H1 (cell line): ENCODE measurements around the gene SORBS1. TPM values are rescaled to one million over a fixed set of nuclear protein-coding genes. Genes with fewer than 3 reads are reported as not detected.

Source experiments
- BRCA1 ChIP-seq: IDR thresholded peaks from 2 replicates; pipeline ENCODE4 v1.6.1; 2012; ENCODE audit warnings: low read depth, low read length, improper control_type of control experiment
- CHD7 ChIP-seq: fragments of 300-600 bp; sonication (generic); IDR thresholded peaks from 2 replicates; pipeline ENCODE4 v1.7.1; 2012; ENCODE audit warnings: low read length, moderate library complexity, mild to moderate bottlenecking, inconsistent platforms; ENCODE audit not compliant: insufficient replicate concordance
- CREB1 ChIP-seq: IDR thresholded peaks from 2 replicates; pipeline ENCODE4 v1.6.1; 2012; ENCODE audit warnings: inconsistent platforms
- CTBP2 ChIP-seq: IDR thresholded peaks from 2 replicates; pipeline ENCODE4 v1.7.0; 2011; ENCODE audit warnings: borderline replicate concordance, mild to moderate bottlenecking, moderate library complexity, mixed read lengths, low read length; ENCODE audit not compliant: insufficient read depth, insufficient read length
- GTF2F1 ChIP-seq: IDR thresholded peaks from 2 replicates; pipeline ENCODE4 v1.6.1; 2012; ENCODE audit warnings: low read depth, low read length, improper control_type of control experiment, borderline replicate concordance
- MAFK ChIP-seq: IDR thresholded peaks from 2 replicates; pipeline ENCODE4 v1.6.1; 2012; ENCODE audit warnings: low read depth, mild to moderate bottlenecking, improper control_type of control experiment, low read length
- RBBP5 ChIP-seq: IDR thresholded peaks from 2 replicates; pipeline ENCODE4 v1.7.1; 2012; ENCODE audit warnings: low read depth, mild to moderate bottlenecking, inconsistent platforms, low read length, moderate library complexity, borderline replicate concordance
- RNF2 ChIP-seq: fragments of 200-900, 300-1000 bp; sonication (generic); IDR thresholded peaks from 2 replicates; pipeline ENCODE4 v1.7.1; 2016; ENCODE audit warnings: borderline replicate concordance, low read depth, mild to moderate bottlenecking, antibody characterized with exemption, low read length; ENCODE audit not compliant: poor library complexity, severe bottlenecking; ENCODE audit errors: missing control alignments
- SP1 ChIP-seq: IDR thresholded peaks from 2 replicates; pipeline ENCODE4 v1.6.1; 2011; ENCODE audit warnings: low read depth, low read length
- TEAD4 ChIP-seq: IDR thresholded peaks from 2 replicates; pipeline ENCODE4 v1.6.1; 2012; ENCODE audit warnings: low read depth, low read length, inconsistent platforms, mixed read lengths
- polyA plus RNA-seq, 7 experiments: library from polyadenylated mRNA; depleted of rRNA in 3 of 7; stranded (reverse) in 5 of 7; unstranded in 2 of 7; fragments of >200 nt in 5 of 7; fragments of 200-250 nt in 2 of 7; gene quantifications; 1 replicate in 5 of 7; 2 replicates in 1 of 7; 4 replicates in 1 of 7; pipeline versions ENCODE4 v1.2.1 to v1.2.3, GENCODE V29; 2011 to 2013; ENCODE audit warnings: missing spikeins in 2 of 7, mixed read lengths in 2 of 7
- total RNA-seq: library from RNA; stranded (reverse); fragmentation: NEBNext Ultra II Directional; extraction: Animal tissue kit (Norgen Biotek cat#: 25700); gene quantifications from 2 replicates; pipeline ENCODE4 v1.2.1, GENCODE V29; 2021

SORBS1 gene
- total and polyA plus RNA-seq, 2 of the 8 experiments (the other 6 are each of a cell fraction or from before 2014, with no cell fraction given): 16.0 to 35.0 TPM

DNA sequence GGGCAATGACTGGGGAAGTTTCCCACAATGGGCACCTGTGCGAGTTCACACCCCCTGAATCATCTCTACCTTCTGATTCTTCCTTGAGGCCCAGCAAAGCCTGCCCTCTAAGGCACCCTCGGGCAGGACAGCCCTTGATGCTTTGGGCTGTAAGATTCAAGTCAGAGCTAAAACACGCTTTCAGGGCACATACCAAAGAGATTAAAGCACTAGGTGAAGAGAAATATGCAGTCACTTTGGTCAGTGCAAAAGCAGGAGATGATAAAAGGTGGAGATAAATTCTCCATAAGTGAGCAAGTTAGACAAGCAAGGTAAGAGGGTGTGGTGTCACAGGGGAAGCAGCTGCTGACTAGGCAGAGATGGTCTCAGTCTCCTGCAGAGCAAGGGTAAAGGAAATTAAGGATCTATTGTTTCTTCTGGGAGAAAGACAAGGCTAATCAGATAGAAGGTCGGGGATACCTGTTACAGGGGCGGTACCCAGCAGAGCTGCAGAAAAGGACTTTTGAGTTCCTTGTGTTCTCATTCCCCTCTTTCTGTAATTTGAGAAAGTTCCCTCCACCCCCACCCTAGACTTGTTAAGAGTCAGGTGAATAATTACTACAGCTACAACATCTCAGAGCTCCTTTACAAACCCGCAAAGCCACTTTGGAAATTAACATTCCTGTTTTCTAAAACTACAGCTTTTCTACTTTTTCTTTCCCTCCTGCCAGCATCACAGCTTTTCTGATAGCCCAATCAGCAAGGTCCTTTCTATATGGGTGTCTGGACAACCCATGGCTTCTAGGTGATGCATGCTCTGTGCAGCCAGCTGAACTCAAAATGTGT lies 296.7 kb downstream of the SORBS1 start (continued):
- TF ChIP-seq CHD7 (peak; percentile 84), BRCA1 (no peak), CTBP2 (peak; percentile 31), GTF2F1 (no peak), TEAD4 (no peak), RBBP5 (no peak), SP1 (peak; percentile 75; the same call in 1 of the 2 replicates), MAFK (peak; percentile 64), CREB1 (0 out of 2 replicates have a peak, but pooled peaks have one; percentile 7), RNF2 (no peak)
